OCI-LY3 (cell line): ENCODE results near the gene TCF7.

Experiments
- H2AFZ ChIP-seq: fragments of 200-600, 300-600 bp; shearing (Covaris generic); 2 replicates; pipeline ENCODE4 v1.6.0; 2014; ENCODE audit warnings: antibody characterized with exemption, low read depth, low read length
- H3K27ac ChIP-seq: fragments of 200-600, 300-600 bp; sonication (generic); 2 replicates; pipeline ENCODE4 v1.5.1; 2014; ENCODE audit warnings: mild to moderate bottlenecking, low read length, moderate library complexity, mixed read lengths
- H3K27me3 ChIP-seq: fragments of 200-600, 300-600 bp; sonication (generic); 2 replicates; pipeline ENCODE4 v1.6.1; 2014; ENCODE audit warnings: low read depth, low read length, mixed read lengths
- H3K36me3 ChIP-seq: fragments of 200-600, 300-600 bp; sonication (generic); replicated peaks from 2 replicates; pipeline ENCODE3; 2014; ENCODE audit warnings: low read depth, low read length, mixed read lengths
- H3K4me1 ChIP-seq: fragments of 300-600, 200-600 bp; sonication (generic); 2 replicates; pipeline ENCODE4 v1.6.1; 2014; ENCODE audit warnings: low read length, mixed read lengths
- H3K4me2 ChIP-seq: fragments of 200-600, 300-600 bp; sonication (generic); 2 replicates; pipeline ENCODE4 v1.6.1; 2014; ENCODE audit warnings: low read length, mixed read lengths
- H3K4me3 ChIP-seq: fragments of 300-600, 200-600 bp; sonication (generic); 2 replicates; pipeline ENCODE4 v1.5.1; 2014; ENCODE audit warnings: antibody characterized with exemption, mild to moderate bottlenecking, low read length, moderate library complexity
- H3K79me2 ChIP-seq: fragments of 300-600, 200-600 bp; shearing (Covaris generic); 2 replicates; pipeline ENCODE4 v1.6.1; 2014; ENCODE audit warnings: mild to moderate bottlenecking, low read length, mixed read lengths
- H3K9ac ChIP-seq: fragments of 300-600, 200-600 bp; shearing (Covaris generic); 2 replicates; pipeline ENCODE4 v1.6.0; 2014; ENCODE audit warnings: mild to moderate bottlenecking, low read length, moderate library complexity
- H3K9me3 ChIP-seq: fragments of 200-600, 300-600 bp; shearing (Covaris generic); 2 replicates; pipeline ENCODE4 v1.6.1; 2014; ENCODE audit warnings: low read length, mixed read lengths; ENCODE audit not compliant: insufficient read depth
- H4K20me1 ChIP-seq: fragments of 200-600, 300-600 bp; sonication (generic); 2 replicates; pipeline ENCODE4 v1.6.1; 2016; ENCODE audit warnings: low read length, mixed read lengths; ENCODE audit not compliant: insufficient read depth
- EZH2phosphoT487 ChIP-seq: fragments of 200-600 bp; shearing (Covaris generic); IDR thresholded peaks from 2 replicates; pipeline ENCODE4 v1.6.1; 2018; ENCODE audit warnings: antibody characterized with exemption, mixed run types, low read depth
- TF ChIP-seq, protein P1 (sequence below): fragments of 200-600, 300-600 bp; sonication (generic); IDR thresholded peaks from 2 replicates; pipeline ENCODE4 v1.5.1; 2014; ENCODE audit warnings: antibody characterized with exemption, low read length, low read depth

The TCF7 gene

DNA sequence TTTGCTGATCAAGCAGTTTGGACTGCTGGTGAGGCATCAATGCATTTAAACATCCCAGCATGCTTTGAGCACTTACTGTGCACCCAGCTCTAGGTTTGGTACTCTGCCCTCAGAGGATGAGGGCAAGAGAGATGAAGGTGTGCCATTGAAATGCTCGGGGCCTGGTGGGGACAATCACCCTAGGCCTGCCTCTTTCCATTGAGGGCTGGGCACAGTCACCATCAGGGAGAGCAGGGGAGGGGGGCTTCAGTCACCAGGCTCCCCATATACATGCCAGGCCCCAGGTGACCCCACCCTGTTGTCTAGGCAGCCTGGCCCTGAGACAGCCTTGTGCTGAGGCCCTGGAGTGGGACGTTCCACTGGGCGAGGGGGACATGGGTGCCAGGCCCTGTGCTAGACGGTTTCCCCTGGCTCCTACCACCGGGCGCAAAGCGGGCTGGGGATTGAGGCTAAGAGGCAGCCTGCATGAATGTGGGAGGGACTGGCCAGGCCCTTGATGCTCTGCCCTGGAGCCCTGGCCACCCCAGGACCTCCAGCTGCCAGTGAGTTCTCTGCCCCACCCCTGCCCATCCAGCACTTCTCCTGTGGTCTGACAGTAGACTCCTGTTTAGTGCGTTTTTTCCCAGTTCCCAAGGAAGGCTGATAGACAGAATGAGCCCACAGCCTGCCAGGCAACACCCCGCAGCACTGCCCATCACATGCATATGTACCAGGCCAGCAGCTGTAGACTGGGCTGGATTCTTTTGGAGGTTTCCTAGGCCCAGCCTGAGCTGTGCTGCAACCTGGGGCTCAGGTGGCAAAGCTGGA lies 18.9 kb downstream of the TCF7 start:
- H3K4me2 ChIP-seq = no peak overlapping the region
- TF ChIP-seq, protein P1, sequence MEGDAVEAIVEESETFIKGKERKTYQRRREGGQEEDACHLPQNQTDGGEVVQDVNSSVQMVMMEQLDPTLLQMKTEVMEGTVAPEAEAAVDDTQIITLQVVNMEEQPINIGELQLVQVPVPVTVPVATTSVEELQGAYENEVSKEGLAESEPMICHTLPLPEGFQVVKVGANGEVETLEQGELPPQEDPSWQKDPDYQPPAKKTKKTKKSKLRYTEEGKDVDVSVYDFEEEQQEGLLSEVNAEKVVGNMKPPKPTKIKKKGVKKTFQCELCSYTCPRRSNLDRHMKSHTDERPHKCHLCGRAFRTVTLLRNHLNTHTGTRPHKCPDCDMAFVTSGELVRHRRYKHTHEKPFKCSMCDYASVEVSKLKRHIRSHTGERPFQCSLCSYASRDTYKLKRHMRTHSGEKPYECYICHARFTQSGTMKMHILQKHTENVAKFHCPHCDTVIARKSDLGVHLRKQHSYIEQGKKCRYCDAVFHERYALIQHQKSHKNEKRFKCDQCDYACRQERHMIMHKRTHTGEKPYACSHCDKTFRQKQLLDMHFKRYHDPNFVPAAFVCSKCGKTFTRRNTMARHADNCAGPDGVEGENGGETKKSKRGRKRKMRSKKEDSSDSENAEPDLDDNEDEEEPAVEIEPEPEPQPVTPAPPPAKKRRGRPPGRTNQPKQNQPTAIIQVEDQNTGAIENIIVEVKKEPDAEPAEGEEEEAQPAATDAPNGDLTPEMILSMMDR = no peak
- TF ChIP-seq EZH2phosphoT487 = no peak
- H3K36me3 ChIP-seq = peaks cover 9% of the 10 kb centered on the region
- no peak overlapping the region for H3K27ac ChIP-seq
- peaks cover 17% of the 10 kb centered on the region for H3K4me1 ChIP-seq
- H2AFZ ChIP-seq = no peak overlapping the region
- no peak overlapping the region for H3K4me3 ChIP-seq
- H3K27me3 ChIP-seq = no peaks in the 10 kb centered on the region
- no peaks in the 10 kb centered on the region for H4K20me1 ChIP-seq
- H3K9ac ChIP-seq = no peak overlapping the region
- no peaks in the 10 kb centered on the region for H3K9me3 ChIP-seq
- peaks cover 7% of the 10 kb centered on the region for H3K79me2 ChIP-seq

DNA sequence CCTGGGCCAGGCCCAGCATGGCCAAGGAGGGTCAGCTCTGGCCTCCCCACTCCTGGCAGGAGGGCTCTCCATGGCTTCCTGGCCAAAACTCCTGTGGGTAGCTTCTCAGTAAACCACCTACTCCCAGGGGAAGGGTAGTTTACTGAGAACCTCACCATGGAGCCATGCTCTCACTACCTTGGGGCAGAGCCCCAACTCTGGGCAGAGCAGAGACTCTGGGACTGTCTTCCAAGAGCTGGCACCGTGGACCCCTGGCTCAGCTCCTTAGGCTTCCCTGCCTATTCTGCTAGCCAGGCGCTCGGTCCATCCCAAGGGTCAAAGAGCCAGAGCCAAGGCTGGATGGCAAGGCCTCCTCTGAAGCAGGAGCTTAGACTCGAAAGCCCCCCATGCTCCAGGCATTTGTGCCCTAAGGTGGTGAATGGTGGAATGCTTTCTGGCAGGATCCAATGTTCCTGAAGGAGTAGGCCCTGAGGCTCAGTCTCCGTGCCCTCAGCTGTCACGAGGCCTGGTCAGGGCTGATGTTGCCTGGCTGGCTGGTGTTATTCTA lies 19.6 kb downstream of the TCF7 start:
- no peaks in the 10 kb centered on the region for H3K9me3 ChIP-seq
- peaks cover 10% of the 10 kb centered on the region for H3K79me2 ChIP-seq
- H3K4me1 ChIP-seq = peaks cover 23% of the 10 kb centered on the region
- H3K9ac ChIP-seq = no peak overlapping the region
- H3K27me3 ChIP-seq = no peaks in the 10 kb centered on the region
- H3K4me3 ChIP-seq = no peak overlapping the region
- H3K36me3 ChIP-seq = peaks cover 9% of the 10 kb centered on the region
- H2AFZ ChIP-seq = no peak overlapping the region
- no peaks in the 10 kb centered on the region; the same call in 1 of the 2 replicates for H4K20me1 ChIP-seq
- no peak overlapping the region for H3K4me2 ChIP-seq
- H3K27ac ChIP-seq = no peak overlapping the region
- TF ChIP-seq, protein P1 = no peak
- no peak for TF ChIP-seq EZH2phosphoT487

DNA sequence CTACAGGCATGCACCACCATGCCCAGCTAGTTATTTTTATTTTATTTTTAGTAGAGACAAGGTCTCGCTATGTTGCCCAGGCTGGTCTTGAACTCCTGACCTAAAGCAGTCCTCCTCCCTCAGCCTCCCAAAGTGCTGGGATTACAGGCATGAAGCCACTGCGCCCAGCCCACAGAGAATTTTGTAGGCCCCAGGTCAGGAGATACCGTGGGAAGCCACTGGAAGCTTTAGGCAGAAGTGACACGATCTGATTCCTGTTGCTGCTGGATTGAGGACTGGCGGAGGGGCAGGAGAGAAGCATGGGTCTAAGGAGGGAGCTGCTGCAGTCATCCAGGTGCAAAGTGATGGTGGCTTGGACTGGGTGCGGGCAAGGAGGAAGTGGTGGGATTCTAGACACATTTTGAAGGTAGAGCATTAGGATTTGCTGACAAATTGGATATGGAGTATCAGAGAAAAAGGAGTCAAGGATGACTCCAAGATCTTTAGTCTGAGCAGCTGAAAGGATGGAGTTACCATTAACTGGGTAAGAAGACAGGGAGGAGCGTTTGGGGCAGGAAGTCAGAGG lies 20.7 kb downstream of the TCF7 start:
- Histone ChIP-seq H3K36me3 (peaks cover 17% of the 10 kb centered on the region), H3K4me2 (no peak overlapping the region), H3K79me2 (peaks cover 17% of the 10 kb centered on the region)

DNA sequence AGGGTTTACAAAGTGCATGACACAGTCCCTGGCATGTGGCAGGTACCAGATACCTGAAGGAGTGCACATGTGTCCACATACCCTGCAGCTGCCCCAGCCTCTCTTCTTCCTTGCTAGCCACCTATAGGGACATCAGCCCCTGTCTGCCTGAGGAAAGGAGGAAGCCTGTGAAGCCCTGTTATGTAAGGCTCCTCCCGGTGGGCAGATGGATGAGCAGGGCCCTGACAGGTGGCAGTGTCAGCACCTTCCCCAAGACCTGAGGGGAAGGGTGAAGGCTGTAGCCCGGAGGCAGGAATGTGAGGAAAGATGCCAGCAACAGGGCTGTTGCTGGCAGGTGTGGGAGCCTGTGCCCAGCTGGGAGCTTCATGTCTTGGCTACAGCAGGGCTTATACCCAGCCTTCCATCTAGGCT lies 21.7 kb downstream of the TCF7 start:
- peaks cover 17% of the 10 kb centered on the region for H3K36me3 ChIP-seq
- H3K27ac ChIP-seq = no peak overlapping the region
- H3K4me1 ChIP-seq = peaks cover 43% of the 10 kb centered on the region
- no peak overlapping the region for H3K9ac ChIP-seq
- H4K20me1 ChIP-seq = peaks cover 10% of the 10 kb centered on the region
- no peaks in the 10 kb centered on the region for H3K27me3 ChIP-seq
- peaks cover 17% of the 10 kb centered on the region for H3K79me2 ChIP-seq
- no peak overlapping the region for H3K4me3 ChIP-seq
- H3K9me3 ChIP-seq = no peaks in the 10 kb centered on the region
- no peak overlapping the region for H3K4me2 ChIP-seq
- H2AFZ ChIP-seq = no peak overlapping the region
- no peak for TF ChIP-seq EZH2phosphoT487
- TF ChIP-seq, protein P1 = no peak

More for the DNA sequence above, 20.7 kb downstream of the TCF7 start:
- Histone ChIP-seq H2AFZ (no peak overlapping the region), H3K9me3 (no peaks in the 10 kb centered on the region), H3K4me1 (peaks cover 34% of the 10 kb centered on the region), H3K9ac (no peak overlapping the region), H3K4me3 (no peak overlapping the region), H3K27me3 (no peaks in the 10 kb centered on the region), H3K27ac (no peak overlapping the region), H4K20me1 (peaks cover 8% of the 10 kb centered on the region; the same call in 1 of the 2 replicates)
- no peak for TF ChIP-seq EZH2phosphoT487
- TF ChIP-seq, protein P1 = no peak
